GM18520 (cell line): ENCODE measurements around the gene ICE2.
A peak's percentile ranks its signal among the peaks of the same experiment; 100 is the strongest.

Source experiments
- ATAC-seq: cut with Tn5 transposase; IDR thresholded peaks from one replicate; pipeline ENCODE4 v1.9.1; 2021; ENCODE audit not compliant: unreplicated experiment

The ICE2 gene

DNA sequence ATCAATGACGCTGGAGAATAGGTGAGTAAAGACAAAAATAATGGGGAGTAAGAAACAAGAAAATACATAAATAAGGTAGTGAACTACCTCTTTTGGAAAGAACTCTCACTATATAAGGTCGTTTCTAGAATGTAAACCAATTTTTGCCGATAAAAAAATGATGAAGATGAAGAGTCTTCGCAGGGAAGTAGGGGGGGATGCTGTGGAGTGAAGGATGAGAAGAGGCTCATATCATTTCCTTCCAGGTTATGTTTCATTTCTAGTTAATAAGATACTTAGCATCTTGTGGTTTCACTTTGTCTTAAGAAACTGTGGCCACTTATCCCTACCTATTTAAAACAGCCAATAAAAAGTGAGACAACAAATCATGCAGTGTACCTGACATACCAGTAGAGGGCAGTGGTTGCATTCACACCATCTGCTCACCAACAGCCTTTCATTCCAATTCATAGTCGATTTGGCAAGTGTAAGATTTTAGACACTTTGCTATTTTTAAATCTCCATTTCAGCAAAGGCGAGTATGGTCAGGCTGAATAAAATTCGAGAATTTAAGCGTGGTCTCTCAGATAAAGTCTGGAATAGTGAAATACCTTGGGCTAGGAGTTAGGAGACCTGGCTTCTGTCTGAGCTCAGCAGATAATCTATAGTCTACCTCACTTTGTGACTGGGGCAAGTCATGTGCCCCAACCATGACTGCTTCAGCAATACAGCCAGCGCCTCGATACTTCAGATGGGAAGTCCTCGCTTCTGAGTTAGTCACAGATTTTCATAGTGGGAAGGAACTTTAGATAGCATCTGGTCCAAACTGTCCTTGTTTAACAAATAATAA lies 28.9 kb upstream of the ICE2 start:
- peak; percentile 85 for ATAC-seq

DNA sequence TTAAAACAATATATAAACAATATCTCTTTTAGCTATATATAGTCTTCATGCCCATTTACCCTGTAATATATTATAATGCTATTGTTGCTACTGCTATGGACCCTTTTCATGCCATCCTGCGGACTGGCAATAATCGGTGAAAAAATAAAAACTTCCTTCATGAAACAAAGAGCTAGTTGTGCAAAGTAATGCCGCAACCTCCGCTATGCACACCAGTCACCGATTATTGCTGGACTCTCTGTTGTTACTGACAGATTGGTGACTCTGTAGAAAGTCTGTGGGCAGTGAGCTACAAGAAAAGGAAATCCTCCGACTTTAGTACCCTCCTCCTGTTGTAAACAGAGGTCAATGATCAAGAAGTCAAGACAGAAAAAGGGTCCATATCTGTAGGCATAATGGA lies 17.9 kb upstream of the ICE2 start:
- no peak for ATAC-seq

DNA sequence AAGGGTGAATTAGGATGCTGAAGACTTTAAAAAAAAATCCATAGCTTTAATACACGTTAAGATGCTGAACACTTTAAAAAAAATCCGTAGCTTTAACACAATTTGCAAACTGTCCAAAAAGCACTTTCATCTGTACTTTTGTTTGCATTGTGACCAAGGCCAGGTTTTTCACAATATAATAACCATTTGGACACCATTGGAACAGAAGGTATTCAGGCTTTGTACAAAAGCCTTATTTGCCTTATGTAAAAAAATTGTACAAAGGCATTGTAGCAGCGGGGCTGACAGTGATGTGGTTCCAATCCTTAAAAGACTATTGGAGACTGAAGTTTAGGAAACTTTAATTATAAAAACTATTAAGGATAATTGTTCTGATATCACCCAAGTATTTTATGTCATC lies 15.2 kb upstream of the ICE2 start:
- ATAC-seq, result no peak

DNA sequence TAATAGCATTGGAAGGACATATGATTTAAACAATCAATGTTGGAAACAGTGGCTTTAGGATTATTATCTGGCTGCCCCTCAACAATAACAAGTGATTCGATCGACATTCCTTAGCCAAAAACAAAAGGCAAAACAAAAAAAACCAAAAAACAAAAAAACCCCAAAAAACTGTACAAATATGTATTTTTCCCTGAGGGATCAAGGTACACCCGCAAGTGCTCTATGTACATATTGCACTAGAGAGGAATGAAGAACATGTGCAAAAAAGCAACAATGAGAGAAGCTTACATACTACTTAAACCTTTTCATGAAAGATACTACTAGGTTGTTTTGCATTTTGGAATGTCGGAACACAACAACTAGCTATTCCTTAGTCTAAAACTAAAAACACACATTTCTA lies 14.2 kb upstream of the ICE2 start:
- ATAC-seq, result no peak

DNA sequence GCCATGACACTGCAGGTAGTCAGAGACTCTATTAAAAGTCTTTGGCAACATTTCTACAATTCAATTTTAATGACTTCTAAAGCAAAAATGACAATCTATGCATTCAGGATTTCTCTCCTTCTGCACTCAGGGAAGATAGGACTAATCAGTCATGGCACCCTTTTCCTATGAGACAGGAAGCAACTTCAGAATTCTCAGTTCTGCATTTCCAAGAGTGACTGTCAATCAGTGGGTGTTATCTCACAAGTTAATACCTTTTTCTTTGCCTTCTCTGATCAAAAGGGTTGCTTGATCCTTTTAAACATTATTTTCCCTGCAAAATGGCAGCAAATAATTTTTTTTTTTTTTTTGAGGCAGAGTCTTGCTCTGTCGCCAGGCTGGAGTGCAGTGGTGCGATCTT lies 7.8 kb upstream of the ICE2 start:
- ATAC-seq, result no peak

DNA sequence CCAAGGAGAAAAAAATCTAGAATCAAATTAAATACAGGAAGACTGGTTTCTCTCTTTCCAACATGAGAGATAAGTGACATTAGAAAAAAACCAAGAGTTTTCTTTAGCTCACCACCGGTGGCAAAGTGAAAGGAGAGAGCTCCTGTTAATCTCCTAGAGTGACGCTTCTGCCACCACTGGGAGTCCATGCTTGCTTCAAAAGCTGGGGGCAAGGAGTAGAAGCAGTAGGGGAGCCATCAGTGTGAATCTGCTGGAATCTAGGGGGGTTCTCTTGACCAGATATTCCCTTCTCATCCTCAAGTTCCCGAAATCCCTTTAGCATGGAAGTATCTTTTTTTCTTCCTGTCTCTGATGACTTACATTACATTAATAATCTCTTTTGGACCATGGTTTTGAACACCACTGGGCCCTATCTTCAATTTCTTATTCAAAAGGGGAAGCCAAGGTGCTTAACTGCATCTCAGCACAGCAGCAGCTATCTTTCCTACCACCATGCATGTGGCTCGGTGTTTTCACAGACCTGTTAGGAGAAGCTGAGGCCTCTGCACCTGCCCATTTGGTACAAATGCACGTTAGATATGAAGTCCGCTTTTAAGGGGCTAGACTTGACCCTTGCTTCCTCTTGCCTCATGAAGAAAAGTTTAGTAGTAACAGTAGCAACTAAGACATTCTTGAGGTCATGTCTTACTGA lies 6.6 kb upstream of the ICE2 start:
- ATAC-seq, result no peak

DNA sequence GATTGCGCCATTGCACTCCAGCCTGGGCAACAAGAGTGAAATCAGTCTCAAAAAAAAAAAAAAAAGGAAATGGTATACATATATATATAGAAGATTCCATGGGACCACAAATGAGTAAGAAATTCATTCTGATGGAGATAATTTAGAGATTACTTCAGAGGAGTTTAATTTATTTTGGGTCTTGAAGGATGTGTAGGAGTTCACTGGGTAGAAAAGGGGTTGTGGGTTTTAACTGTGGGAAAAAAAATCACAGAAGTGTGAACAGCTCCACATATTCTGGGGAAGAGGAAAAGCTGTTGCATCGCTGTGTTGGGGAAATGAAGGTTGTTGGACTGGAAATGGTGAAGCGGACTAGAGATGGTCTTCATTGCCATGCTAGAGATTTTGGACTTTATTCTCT lies 4.1 kb upstream of the ICE2 start:
- no peak for ATAC-seq

DNA sequence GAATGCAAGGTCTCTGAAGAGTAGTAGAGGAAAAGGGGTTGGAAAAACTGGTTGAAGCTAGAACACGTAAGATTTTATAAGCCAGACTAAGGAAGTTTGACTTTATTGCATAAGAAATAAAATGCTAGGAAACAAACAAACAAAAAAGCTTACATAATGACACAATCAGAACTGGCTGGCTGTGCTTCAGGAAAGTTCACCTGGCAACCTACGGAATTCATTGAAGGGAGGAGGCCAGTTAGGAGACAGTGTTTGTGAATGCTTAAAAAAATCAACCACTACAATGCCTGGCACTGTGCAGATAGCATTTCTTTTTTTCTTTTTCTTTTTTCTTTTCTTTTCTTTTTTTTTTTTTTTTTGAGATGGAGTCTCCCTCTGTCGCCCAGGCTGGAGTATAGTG lies 1.9 kb upstream of the ICE2 start:
- ATAC-seq, result no peak

DNA sequence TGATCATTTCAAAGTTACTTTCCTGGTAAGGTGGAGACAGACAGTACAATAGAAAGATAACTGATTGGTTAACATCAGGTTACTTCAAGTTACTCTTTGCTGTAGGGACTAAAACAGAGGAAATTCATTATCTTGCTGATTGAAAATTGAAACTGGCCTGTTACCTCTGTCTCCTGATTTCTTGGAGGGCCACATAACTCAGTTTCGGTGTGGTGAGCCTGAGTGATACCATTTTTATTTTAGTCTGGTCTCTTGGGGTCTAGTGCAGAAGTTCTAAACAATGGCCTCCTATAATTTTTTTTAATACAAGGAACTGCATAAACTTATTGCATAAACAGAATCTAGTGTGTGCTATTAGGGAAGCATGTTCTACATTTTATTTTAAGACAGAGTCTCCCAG lies 1.2 kb upstream of the ICE2 start:
- ATAC-seq, result no peak

DNA sequence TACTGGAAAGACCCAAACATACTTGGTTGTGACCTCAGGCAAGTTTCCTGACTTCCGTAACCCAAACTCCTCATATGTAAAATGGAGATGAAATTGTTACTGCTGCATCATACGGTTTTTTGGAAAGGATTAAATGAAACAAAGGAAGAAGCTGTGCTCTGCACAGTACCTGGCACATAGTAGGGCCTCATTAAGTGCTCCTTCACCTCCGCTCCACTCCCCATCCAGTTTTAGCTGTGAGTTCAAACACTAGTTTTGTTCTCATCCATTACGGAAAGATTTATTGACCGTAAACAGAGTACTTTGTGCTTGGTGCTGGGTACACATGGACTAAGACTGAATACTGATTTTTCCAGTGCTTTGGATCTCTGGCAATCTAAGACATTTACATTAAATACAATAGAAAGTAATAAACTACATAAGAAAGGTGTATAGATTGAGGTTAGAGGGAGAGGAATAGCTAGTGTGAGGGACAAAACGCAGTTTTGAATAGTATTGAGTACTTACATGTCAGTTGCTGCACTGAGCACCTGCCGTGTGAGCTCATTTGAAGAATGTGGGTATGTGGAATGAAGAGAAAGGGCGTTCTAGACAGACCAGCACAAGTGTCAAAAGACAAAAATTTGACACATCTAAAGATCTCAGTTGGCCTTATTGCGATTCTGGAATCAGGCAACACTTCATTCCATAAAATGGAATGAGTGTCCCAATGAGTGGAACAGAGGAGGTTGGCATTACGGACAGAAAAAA lies 594 bp upstream of the ICE2 start:
- ATAC-seq, result peak; percentile 1

DNA sequence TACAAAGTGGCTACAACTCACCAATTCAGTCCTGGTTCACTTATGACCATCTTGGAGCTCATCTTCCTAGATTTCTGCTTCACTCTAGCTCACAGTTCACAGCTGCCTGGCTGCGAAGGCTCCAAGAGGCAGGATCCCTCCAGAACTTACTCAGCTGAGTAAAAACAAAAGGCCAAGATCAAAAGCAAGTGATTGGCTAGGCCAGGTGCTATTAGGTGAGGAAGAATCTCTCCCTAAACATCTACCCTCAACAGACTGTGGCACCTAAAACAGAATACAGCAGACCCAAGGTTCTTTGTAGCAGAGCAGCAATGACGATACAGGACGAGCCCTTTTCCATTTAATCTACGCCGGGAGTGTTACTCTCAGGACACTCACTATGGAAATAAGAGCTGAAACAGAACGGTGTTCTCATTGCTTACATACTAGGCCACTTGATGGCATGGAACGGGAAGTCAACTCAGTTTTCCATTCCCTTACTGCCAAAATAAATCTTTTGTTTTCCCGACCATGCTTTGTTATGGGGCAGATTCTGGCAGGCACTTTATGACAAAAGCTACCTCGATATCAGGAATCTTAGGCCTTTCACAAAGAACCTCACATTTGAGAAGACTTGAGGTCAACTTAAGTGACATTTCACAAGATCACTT lies 901 bp downstream of the ICE2 start:
- no peak for ATAC-seq

DNA sequence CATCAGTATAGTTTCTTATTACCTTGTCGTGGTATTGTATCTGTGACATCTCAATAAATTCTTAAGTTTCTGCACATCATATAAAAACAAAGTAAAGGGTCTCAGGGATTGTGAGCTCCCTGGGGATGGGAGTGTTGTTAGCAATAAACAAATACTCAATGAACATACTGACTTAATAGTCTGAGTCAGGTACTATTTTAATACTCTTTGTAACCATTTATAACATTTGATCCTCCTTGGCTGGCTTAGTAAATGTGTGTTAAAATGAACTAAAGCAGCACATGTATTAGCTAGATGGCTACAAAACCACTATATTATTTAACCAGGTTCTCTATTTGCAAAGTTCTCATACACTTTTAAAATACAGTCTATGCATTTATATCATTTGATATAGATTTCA lies 1.8 kb downstream of the ICE2 start:
- ATAC-seq, result no peak

DNA sequence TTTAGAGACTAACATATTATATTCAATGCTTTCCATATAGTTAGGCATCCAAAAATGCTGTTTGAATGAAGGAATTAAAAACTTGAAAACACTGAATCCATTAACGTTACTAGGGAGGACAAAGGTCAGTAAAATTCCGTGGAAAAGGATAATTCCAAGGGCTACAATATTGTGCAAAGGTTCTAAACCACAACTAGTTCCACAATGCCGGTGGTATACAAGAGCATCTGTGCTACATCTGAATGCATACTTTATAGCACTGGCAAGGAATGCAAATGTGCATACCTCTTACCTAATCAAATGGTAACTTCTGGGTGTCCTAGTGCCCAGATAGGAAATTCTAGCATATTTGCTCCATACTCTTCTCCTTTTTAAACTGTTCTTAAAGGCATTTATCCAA lies 2.2 kb downstream of the ICE2 start:
- ATAC-seq, result no peak

DNA sequence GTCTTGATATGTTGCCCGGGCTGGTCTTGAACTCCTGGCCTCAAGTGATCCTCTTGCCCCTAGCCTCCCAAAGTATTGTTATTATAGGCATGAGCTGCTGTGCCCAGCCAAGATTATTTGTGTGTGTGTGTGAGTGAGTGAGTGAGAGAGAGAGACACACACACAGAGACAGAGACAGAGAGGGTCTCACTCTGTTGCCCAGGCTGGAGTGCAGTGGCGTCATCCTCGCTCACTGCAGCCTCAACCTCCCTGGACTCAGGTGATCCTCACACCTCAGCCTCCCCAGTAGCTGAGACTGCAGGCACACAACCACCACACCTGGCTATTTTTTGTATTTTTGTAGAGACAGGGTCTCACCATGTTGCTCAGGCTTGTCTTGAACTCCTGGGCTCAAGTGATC lies 5.8 kb downstream of the ICE2 start:
- no peak for ATAC-seq

DNA sequence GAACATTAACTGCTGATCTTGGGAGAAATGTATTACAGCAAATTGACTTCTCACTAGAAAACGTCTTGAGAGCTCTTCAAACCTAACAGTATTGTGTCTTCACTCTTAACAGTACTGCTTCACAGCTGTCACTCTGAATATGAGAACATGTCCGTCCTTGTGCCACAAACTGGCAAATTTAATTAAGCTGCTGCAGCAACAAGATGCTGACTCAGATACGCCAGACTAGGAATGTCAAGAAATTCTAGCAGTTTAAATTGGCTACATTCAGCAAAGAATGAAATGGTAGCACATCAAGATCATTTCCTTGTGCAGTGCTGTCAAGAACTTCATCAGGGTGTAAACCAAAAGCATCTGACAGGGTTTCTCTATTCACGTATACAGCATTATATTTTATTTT lies 7.6 kb downstream of the ICE2 start:
- no peak for ATAC-seq

DNA sequence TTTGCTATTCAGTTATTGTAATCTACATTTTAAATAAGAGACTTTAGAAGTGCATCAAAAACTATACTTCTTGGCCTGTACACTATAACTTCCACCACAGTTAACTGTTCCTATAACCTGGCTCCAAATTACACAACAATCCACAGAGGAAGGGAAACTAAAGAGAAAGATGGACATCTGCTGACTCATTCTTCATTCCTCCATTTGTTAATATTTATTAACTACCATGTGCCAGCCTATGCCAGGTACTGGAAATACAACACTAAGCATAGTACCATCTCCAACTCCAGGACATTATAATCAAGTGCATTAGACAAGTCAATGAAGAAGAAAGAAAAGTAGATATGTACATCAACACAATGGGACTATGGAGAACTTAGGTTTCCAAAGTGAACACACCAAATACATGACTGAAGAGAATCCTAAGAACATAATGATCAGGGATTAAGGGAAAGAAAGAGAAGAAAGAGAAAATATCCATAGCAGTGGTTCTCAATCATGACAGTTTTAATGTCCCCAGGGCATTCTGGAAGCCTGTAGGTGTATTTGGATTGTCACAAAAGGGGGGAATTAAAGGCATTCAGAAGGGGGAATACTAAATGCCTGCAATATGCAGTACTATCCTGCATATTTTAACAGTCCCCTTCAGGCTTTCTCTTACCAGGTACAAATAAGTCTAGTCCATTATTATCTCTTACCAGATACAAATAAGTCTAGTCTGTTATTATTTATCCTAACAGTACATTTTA lies 8.9 kb downstream of the ICE2 start:
- ATAC-seq, result no peak

DNA sequence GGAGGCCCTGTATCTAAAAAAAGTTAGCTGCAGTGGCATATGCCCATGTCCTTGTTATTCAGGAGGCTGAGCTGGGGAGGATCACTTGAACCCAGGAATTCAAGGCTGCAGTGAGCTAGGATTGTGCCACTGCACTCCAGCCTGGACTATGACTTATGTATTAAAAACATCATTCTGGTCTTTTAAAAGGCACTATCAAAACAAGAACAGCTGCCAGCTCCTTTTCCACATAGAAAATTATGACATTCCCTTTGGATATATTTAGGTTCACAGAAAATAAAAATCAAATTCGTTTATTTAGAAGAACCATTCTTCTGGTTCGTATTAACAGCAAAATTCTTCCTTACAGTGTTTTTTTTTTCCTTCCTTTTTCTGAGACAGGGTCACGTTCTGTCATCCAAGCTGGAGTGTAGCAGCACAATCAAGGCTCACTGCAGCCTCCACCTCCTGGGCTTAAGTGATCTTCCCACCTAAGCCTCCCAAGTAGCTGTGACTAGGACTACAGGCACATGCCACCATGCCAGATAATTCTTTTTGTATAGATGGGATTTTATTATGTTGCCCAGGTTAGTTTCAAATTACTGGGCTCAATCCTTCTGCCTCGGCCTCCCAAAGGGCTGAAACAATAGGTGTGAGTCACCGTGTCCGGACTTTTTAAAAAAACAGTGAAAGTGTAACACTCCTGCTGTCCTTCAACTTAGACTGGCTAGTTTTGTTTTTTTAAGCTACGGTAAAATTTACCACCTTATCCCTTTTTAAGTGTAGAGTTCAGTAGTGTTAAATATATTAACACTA lies 13.9 kb downstream of the ICE2 start:
- ATAC-seq, result no peak

DNA sequence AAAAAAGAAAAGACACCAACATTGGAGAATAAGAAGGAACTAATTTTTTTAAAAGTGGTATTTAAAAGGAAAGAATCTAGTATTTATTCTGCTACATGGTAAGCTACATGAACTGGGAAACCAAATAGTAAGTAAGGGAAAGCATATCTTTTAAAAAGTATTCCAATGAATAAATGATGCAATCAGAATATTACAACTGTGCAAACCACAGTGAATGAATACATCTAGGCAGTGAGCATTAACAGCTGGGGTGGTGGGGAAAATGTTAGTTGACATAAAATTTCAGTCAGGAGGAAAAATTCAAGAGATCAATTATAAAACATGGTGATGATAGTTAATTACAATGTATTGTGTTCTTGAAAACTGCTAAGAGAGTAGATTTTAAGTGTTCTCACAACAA lies 16.9 kb downstream of the ICE2 start:
- ATAC-seq, result no peak

DNA sequence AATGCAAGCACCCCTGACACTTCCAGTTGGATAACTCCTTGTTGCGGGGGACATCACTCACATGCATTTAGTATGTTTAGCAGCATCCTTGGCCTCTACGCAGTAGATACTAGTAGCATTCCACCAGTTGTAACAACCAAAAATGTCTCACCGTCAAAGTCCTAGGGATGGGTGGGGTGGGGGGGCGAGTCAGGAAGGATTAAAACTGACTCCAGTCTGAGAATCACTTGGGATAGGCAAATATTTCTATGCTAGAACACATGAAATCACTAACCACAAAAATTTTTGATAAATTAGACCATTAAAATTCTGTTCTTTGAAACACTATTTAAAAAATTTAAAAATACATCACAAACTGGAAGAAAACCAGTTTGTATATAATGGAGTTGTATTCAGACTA lies 18.0 kb downstream of the ICE2 start:
- no peak for ATAC-seq

DNA sequence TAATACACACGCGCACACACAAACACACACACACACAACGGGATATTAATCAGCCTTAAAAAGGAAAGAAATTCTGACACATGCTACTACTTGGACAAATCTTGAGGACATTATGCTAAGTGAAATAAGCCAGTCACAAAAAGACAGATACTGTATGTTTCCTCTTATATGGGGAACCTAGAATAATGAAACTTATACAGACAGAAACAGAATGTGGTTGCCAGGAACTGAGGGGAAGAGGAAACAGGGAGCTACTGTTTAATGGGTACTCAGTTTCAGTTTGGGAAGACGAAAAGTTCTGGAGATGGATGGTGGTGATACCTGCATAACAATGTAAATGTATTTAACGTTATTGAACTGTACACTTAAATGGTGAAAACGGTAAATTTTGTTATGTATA lies 20.2 kb downstream of the ICE2 start:
- ATAC-seq, result no peak
